Activated naive CD8-positive, alpha-beta T cell (primary cell): ENCODE results near the gene IFT74.
A peak's percentile ranks its signal among the peaks of the same experiment; 100 is the strongest.

Experiments
- H3K27ac Mint-ChIP-seq: one replicate; pipeline ENCODE4 v1.8.0; 2021; ENCODE audit warnings: mixed read lengths
- H3K27me3 Mint-ChIP-seq: one replicate; pipeline ENCODE4 v1.8.0; 2021; ENCODE audit warnings: mixed read lengths
- H3K36me3 Mint-ChIP-seq: one replicate; pipeline ENCODE4 v1.8.0; 2021; ENCODE audit warnings: mixed read lengths
- H3K4me1 Mint-ChIP-seq: one replicate; pipeline ENCODE4 v1.8.0; 2021; ENCODE audit warnings: low read depth, mixed read lengths
- H3K4me3 Mint-ChIP-seq: one replicate; pipeline ENCODE4 v1.8.0; 2021; ENCODE audit warnings: mild to moderate bottlenecking, mixed read lengths
- H3K9me3 Mint-ChIP-seq: one replicate; pipeline ENCODE4 v1.8.0; 2021; ENCODE audit warnings: low read depth, mixed read lengths

IFT74 gene

DNA sequence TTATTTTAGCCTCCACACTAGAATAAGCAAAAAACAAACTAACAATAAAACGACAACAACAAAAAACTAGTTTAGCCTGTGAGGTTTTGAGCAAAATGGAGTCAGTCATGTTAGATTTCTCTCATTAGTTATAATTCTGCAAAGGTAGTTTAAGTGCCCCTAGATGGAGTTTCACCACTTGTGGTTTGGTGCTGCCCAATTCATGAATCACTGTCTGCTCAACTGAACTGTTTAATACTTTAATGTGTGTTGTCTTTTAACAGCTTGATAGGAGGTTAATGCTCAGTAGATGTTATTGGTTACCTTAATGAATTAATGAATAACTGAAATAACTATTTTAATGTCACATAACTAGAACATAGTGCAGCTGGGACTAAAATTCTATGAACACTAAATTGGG, 5.7 kb upstream of the IFT74 start:
- Mint-ChIP-seq H3K9me3 (no peaks in the 10 kb centered on the region), H3K4me3 (no peak overlapping the region), H3K36me3 (no peaks in the 10 kb centered on the region), H3K27ac (no peak overlapping the region), H3K27me3 (peaks cover 3% of the 10 kb centered on the region), H3K4me1 (peaks cover 26% of the 10 kb centered on the region)

GRCh38 chr9:26951794-26952193, 4.4 kb upstream of the IFT74 start:
- H3K36me3 Mint-ChIP-seq = no peaks in the 10 kb centered on the region
- H3K4me3 Mint-ChIP-seq = no peak overlapping the region
- H3K9me3 Mint-ChIP-seq = no peaks in the 10 kb centered on the region
- H3K27me3 Mint-ChIP-seq = peaks cover 3% of the 10 kb centered on the region
- H3K4me1 Mint-ChIP-seq = peaks cover 26% of the 10 kb centered on the region
- no peak overlapping the region for H3K27ac Mint-ChIP-seq

DNA sequence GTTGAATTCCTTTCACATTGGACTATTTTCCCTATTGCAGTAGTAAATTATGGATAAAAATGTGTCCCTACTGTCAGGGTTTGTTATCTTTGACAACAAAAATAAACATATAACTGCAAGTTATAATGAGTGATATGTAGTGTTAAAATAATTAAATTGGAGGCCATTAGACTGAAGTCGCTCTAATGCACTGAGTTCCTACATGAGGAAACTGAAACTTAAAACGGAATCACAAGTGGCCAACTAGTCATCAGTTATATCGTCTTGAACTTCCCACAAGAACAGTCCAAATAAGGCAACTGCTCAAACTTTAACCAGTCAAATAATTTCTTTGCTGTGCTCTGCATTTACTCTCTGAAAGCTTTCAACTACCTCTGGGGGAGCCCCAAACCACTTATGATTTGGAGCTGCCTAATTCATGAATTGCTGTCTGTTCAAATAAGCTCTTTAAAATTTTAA, 2.1 kb upstream of the IFT74 start:
- no peaks in the 10 kb centered on the region for H3K36me3 Mint-ChIP-seq
- peaks cover 3% of the 10 kb centered on the region for H3K27me3 Mint-ChIP-seq
- H3K4me1 Mint-ChIP-seq = peaks cover 32% of the 10 kb centered on the region
- peak overlapping the region; percentile 32 for H3K4me3 Mint-ChIP-seq
- no peaks in the 10 kb centered on the region for H3K9me3 Mint-ChIP-seq
- H3K27ac Mint-ChIP-seq = peak overlapping the region; percentile 61

DNA sequence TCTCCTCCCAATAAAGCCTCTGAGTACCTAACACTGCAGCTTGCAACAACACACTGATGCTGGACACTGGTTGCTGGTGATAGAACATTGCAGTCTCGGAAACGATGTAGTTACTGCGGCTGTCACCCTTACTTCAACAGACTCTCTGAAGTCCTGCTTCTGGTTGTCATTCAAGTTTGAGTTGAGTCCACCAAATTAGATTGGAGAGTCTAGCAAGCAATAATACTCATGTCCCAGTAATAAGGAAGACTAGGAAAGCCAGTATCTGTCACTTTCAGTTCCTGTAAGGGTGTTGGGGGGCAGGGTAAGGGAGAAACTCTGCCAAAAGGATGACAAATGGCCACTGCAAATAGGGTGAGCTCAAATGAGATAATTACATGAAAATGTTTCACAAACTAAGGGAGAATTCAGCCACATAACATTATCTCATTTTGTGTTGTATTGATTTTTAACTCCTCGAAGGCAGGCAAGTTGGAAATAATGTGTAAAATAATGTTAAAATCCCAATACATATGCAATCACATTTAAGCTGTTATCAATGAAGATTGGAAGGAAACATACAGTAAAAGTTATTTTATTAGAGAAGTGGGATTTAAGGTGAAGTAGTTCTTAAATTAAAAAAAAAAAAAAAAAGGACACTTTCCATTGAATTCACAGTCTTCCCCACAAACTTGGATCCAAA, 849 bp upstream of the IFT74 start:
- H3K4me3 Mint-ChIP-seq = peak overlapping the region; percentile 94
- no peaks in the 10 kb centered on the region for H3K9me3 Mint-ChIP-seq
- H3K36me3 Mint-ChIP-seq = no peaks in the 10 kb centered on the region
- H3K27ac Mint-ChIP-seq = peak overlapping the region; percentile 94
- no peaks in the 10 kb centered on the region for H3K27me3 Mint-ChIP-seq
- H3K4me1 Mint-ChIP-seq = peaks cover 32% of the 10 kb centered on the region

GRCh38 chr9:26956860-26957233, 635 bp downstream of the IFT74 start:
- Mint-ChIP-seq H3K27me3 (no peaks in the 10 kb centered on the region), H3K4me3 (peak overlapping the region; percentile 94), H3K4me1 (peaks cover 34% of the 10 kb centered on the region), H3K27ac (peak overlapping the region; percentile 94), H3K36me3 (no peaks in the 10 kb centered on the region), H3K9me3 (no peaks in the 10 kb centered on the region)

DNA sequence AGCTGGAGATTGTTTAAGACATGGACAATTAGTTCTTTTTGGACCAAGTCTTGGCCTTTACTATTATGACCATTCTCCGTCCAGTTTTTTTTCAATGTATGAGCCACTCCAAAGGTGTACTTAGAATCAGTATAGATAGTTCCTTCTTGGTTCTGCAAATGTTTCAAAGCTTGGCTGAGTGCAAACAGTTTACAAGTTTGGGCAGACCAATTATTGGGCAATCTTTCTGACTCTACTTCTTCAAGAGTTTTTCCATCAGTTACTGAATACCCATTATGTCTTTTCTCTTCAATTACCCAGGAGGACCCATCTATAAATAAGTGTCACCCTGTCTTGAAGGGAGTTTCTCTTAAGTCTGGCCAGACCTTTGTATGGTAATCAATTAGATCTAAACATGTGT, 15.5 kb downstream of the IFT74 start:
- H3K27me3 Mint-ChIP-seq = no peaks in the 10 kb centered on the region

GRCh38 chr9:26973989-26974388, 17.8 kb downstream of the IFT74 start:
- H3K4me3 Mint-ChIP-seq = no peak overlapping the region
- H3K36me3 Mint-ChIP-seq = peaks cover 15% of the 10 kb centered on the region
- H3K4me1 Mint-ChIP-seq = no peaks in the 10 kb centered on the region
- H3K27ac Mint-ChIP-seq = no peak overlapping the region
- no peaks in the 10 kb centered on the region for H3K9me3 Mint-ChIP-seq
- H3K27me3 Mint-ChIP-seq = no peaks in the 10 kb centered on the region

More for the DNA sequence above, 15.5 kb downstream of the IFT74 start:
- Mint-ChIP-seq H3K4me1 (peaks cover 7% of the 10 kb centered on the region), H3K27ac (no peak overlapping the region), H3K36me3 (peaks cover 18% of the 10 kb centered on the region), H3K4me3 (no peak overlapping the region), H3K9me3 (no peaks in the 10 kb centered on the region)

DNA sequence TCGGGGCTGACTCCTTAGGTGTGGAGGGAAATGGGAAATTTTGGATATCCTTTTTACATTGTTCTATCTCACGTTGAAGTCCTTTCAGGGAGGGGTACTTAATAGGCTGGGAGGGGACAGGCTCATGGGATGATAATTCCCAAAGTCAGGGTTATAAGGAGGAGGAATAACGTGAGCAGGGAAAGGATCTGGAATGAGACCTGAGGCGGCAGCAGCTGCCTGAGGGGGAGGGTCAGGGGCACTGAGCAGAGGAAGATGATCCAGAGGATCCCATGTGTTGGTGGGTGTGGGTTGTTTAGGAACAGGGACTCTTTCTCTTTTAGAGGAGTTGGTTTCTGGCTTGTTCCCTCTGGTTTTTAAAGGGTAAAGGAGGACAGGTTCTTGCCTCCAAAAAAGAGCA, 18.7 kb downstream of the IFT74 start:
- H3K4me1 Mint-ChIP-seq = no peaks in the 10 kb centered on the region
- no peaks in the 10 kb centered on the region for H3K9me3 Mint-ChIP-seq
- no peak overlapping the region for H3K4me3 Mint-ChIP-seq
- H3K27ac Mint-ChIP-seq = no peak overlapping the region
- peaks cover 11% of the 10 kb centered on the region for H3K36me3 Mint-ChIP-seq
- H3K27me3 Mint-ChIP-seq = no peaks in the 10 kb centered on the region

- no peaks in the 10 kb centered on the region for H3K27me3 Mint-ChIP-seq
- no peak overlapping the region for H3K4me3 Mint-ChIP-seq
- H3K9me3 Mint-ChIP-seq = no peaks in the 10 kb centered on the region
- peaks cover 6% of the 10 kb centered on the region for H3K36me3 Mint-ChIP-seq
- no peaks in the 10 kb centered on the region for H3K4me1 Mint-ChIP-seq
- no peak overlapping the region for H3K27ac Mint-ChIP-seq
Measured at GRCh38 chr9:26975728-26976707, 19.8 kb downstream of the IFT74 start.

- Mint-ChIP-seq H3K27ac (no peak overlapping the region), H3K9me3 (no peaks in the 10 kb centered on the region), H3K36me3 (peaks cover 16% of the 10 kb centered on the region), H3K4me1 (no peaks in the 10 kb centered on the region), H3K27me3 (no peaks in the 10 kb centered on the region), H3K4me3 (no peak overlapping the region)
Measured at GRCh38 chr9:26983340-26983739, 27.1 kb downstream of the IFT74 start.

- Mint-ChIP-seq H3K27ac (no peak overlapping the region), H3K36me3 (peaks cover 2% of the 10 kb centered on the region), H3K4me1 (no peaks in the 10 kb centered on the region), H3K9me3 (no peaks in the 10 kb centered on the region), H3K4me3 (no peak overlapping the region), H3K27me3 (no peaks in the 10 kb centered on the region)
Measured at GRCh38 chr9:26995810-26996209, 39.6 kb downstream of the IFT74 start.

- no peak overlapping the region for H3K27ac Mint-ChIP-seq
- H3K4me3 Mint-ChIP-seq = no peak overlapping the region
- H3K9me3 Mint-ChIP-seq = no peaks in the 10 kb centered on the region
- H3K4me1 Mint-ChIP-seq = no peaks in the 10 kb centered on the region
- no peaks in the 10 kb centered on the region for H3K27me3 Mint-ChIP-seq
- H3K36me3 Mint-ChIP-seq = peaks cover 5% of the 10 kb centered on the region
Measured at GRCh38 chr9:27003426-27004077, 47.3 kb downstream of the IFT74 start.

DNA sequence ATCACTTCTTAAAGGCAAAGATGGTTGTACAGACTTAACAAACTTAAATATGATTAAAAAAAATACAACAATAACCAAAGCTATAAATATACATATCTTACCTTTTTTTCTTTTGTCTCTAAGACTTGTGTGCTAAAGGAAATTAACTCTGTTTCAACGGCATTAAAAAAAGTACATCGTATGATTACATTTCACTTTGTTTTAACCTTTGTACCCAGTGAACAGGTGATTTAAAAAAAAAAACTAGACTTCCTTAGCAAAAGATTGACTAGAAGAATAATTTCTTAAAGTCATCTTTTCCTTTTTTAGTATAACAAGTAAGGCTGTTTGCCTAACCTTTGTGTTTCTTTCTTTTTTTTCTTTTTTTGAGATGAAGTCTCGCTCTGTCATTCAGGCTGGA, 49.3 kb downstream of the IFT74 start, which contains the start of gene LRRC19:
Gene LRRC19, minus strand, starts transcription at position 182 of the 400 bp plus-strand sequence. CDS start 5,978 bp downstream, outside the sequence.
- Mint-ChIP-seq H3K4me1 (no peaks in the 10 kb centered on the region), H3K36me3 (peaks cover 5% of the 10 kb centered on the region), H3K27ac (no peak within 1 kb of the TSS), H3K4me3 (no peak within 1 kb of the TSS), H3K9me3 (no peaks in the 10 kb centered on the region), H3K27me3 (no peaks in the 10 kb centered on the region)

DNA sequence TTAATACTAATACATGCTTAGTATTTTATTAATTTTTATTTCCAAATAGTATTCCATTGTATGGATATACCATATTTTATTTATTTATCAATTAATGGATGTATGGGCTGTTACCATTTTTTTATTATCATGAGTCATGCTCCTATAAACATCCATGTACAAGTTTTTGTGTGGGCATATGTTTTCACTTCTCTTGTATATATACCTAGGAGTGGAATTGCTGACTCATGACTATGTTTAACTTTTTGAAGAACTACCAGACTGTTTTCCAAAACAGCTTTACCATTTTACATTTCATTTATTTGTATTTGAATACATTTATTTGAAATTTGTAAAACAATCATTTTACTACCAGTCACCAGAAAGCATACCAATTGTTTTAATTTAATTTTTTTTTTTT, 63.4 kb downstream of the IFT74 start:
- no peaks in the 10 kb centered on the region for H3K4me1 Mint-ChIP-seq
- H3K36me3 Mint-ChIP-seq = peaks cover 28% of the 10 kb centered on the region

DNA sequence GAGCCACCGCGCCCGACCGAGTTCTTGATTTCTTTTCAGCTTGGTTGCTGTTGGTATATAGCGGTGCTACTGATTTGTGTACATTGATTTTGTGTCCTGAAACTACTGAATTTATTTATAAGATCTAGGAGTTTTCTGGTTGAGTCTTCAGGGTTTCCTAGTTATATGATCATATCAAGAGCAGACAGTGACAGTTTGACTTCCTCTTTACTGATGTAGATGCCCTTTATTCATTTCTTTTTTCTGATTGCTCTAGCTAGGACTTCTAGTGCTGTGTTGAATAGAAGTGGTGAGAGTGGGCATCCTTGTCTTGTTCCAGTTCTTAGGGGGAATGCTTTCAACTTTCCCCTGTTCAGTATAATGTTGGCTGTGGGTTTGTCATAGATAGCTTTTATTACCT, 66.7 kb downstream of the IFT74 start:
- H3K4me1 Mint-ChIP-seq = no peaks in the 10 kb centered on the region
- no peak overlapping the region for H3K4me3 Mint-ChIP-seq
- H3K27me3 Mint-ChIP-seq = no peaks in the 10 kb centered on the region
- H3K27ac Mint-ChIP-seq = no peak overlapping the region
- peaks cover 30% of the 10 kb centered on the region for H3K36me3 Mint-ChIP-seq
- no peaks in the 10 kb centered on the region for H3K9me3 Mint-ChIP-seq

More for the DNA sequence above, 63.4 kb downstream of the IFT74 start:
- no peaks in the 10 kb centered on the region for H3K27me3 Mint-ChIP-seq
- H3K9me3 Mint-ChIP-seq = no peaks in the 10 kb centered on the region
- H3K4me3 Mint-ChIP-seq = no peak overlapping the region
- no peak overlapping the region for H3K27ac Mint-ChIP-seq
